Endothelial cell of umbilical vein (primary cell): Measurements from ENCODE around the gene SAT2. TPM values are rescaled to one million over a fixed set of nuclear protein-coding genes. Genes with fewer than 3 reads are reported as not detected.

Source experiments
- BruUV-seq: library from RNA; stranded (reverse); fragments of 400-500 nt; replicated peaks from 2 replicates; lab custom pipeline; 2021; lab: Mats Ljungman, UMichigan
- CTCF ChIA-PET: fragments of 300-600, 350-600 bp; sonication (Branson Sonifier 250); formaldehyde crosslinking; loops from one replicate; lab custom pipeline; 2021; ENCODE audit warnings: antibody characterized with exemption, inconsistent platforms; lab: Charles Lee
- POLR2A ChIA-PET: fragments of 300-600, 350-600 bp; sonication (Branson Sonifier 250); formaldehyde crosslinking; loops from one replicate; lab custom pipeline; 2021; ENCODE audit warnings: antibody characterized with exemption, inconsistent platforms; lab: Charles Lee
- DNase-seq: peaks from one replicate; pipeline ENCODE4 v3.0.0-alpha.2; 2011; ENCODE audit warnings: low read depth, low spot score
- FAIRE-seq: peaks from 2 replicates; lab custom pipeline; 2011; peaks lifted over from hg19 to GRCh38; lab: Jason Lieb, UNC
- H2AFZ ChIP-seq: 2 replicates; pipeline ENCODE4 v1.6.0; 2012; ENCODE audit warnings: low read depth, low read length, control low read depth, inconsistent platforms
- H3K27ac ChIP-seq: 2 replicates; pipeline ENCODE4 v1.5.1; 2011; ENCODE audit warnings: low read depth, mild to moderate bottlenecking, control low read depth, low read length, moderate library complexity; ENCODE audit not compliant: insufficient read depth
- H3K27me3 ChIP-seq, 2 experiments: 2 replicates each; pipeline versions ENCODE4 v1.6.0 to v1.6.1; 2011; ENCODE audit warnings: low read length in 2 of 2, mixed read lengths in 1 of 2; ENCODE audit not compliant: control insufficient read depth in 2 of 2, insufficient read depth in 2 of 2
- H3K36me3 ChIP-seq, 2 experiments: 2 replicates in 1 of 2; 3 replicates in 1 of 2; pipeline ENCODE4 v1.5.1; 2011; ENCODE audit warnings: low read length in 2 of 2, mild to moderate bottlenecking in 1 of 2, moderate library complexity in 1 of 2; ENCODE audit not compliant: control insufficient read depth in 2 of 2, insufficient read depth in 2 of 2; ENCODE audit errors: extremely low read depth in 1 of 2
- H3K4me1 ChIP-seq: 3 replicates; pipeline ENCODE4 v1.5.1; 2011; ENCODE audit warnings: mild to moderate bottlenecking, low read length; ENCODE audit not compliant: control insufficient read depth, insufficient read depth; ENCODE audit errors: extremely low read depth
- H3K4me2 ChIP-seq: 2 replicates; pipeline ENCODE4 v1.6.1; 2011; ENCODE audit warnings: low read length, control low read depth, mixed read lengths; ENCODE audit not compliant: insufficient read depth
- H3K4me3 ChIP-seq, 3 experiments: fragments of 200-600 bp in 1 of 3; sonication (generic), shearing (Covaris generic) in 1 of 3; replicated peaks in 1 of 3; 2 replicates each; pipeline ENCODE4 v1.5.1; 2011 to 2016; ENCODE audit warnings: control low read depth in 3 of 3, low read length in 3 of 3, mild to moderate bottlenecking in 2 of 3, inconsistent platforms in 1 of 3, low read depth in 1 of 3, moderate library complexity in 1 of 3; ENCODE audit not compliant: insufficient read depth in 1 of 3
- H3K79me2 ChIP-seq: 2 replicates; pipeline ENCODE4 v1.6.0; 2012; ENCODE audit warnings: low read length, inconsistent platforms; ENCODE audit not compliant: control insufficient read depth, insufficient read depth
- H3K9ac ChIP-seq: replicated peaks from 2 replicates; pipeline ENCODE3; 2011; ENCODE audit warnings: low read length, control low read depth; ENCODE audit not compliant: insufficient read depth; ENCODE audit errors: extremely low read depth
- H3K9me1 ChIP-seq: replicated peaks from 3 replicates; pipeline ENCODE4 v1.6.0; 2011; ENCODE audit warnings: mild to moderate bottlenecking, low read length; ENCODE audit not compliant: control insufficient read depth, insufficient read depth; ENCODE audit errors: extremely low read depth
- H3K9me3 ChIP-seq: replicated peaks from 2 replicates; pipeline ENCODE4 v1.5.1; 2012; ENCODE audit warnings: low read length, inconsistent platforms; ENCODE audit not compliant: control insufficient read depth, insufficient read depth
- H4K20me1 ChIP-seq: replicated peaks from 2 replicates; pipeline ENCODE3; 2011; ENCODE audit warnings: mild to moderate bottlenecking, low read length; ENCODE audit not compliant: control insufficient read depth, insufficient read depth; ENCODE audit errors: extremely low read depth
- CTCF ChIP-seq, 2 donors: IDR thresholded peaks; 1 replicate in 1 of 2; 2 replicates in 1 of 2; pipeline ENCODE4 v1.5.1; 2011; ENCODE audit warnings: low read length in 2 of 2, mild to moderate bottlenecking in 2 of 2, moderate library complexity in 2 of 2, control low read depth in 1 of 2, inconsistent platforms in 1 of 2, low read depth in 1 of 2; ENCODE audit not compliant: insufficient read depth in 1 of 2; ENCODE audit errors: extremely low read depth in 1 of 2
- EZH2 ChIP-seq: IDR thresholded peaks from 2 replicates; pipeline ENCODE4 v1.6.1; 2012; ENCODE audit warnings: borderline replicate concordance, low read depth, mild to moderate bottlenecking, moderate library complexity, low read length, inconsistent platforms; ENCODE audit not compliant: severe bottlenecking
- FOS ChIP-seq: IDR thresholded peaks from 2 replicates; pipeline ENCODE4 v1.6.1; 2011; ENCODE audit warnings: mild to moderate bottlenecking, low read length, moderate library complexity, borderline replicate concordance; ENCODE audit not compliant: insufficient read depth
- GATA2 ChIP-seq: IDR thresholded peaks from 2 replicates; pipeline ENCODE4 v1.7.0; 2011; ENCODE audit warnings: low read depth, mild to moderate bottlenecking, moderate library complexity, mixed read lengths, low read length; ENCODE audit not compliant: insufficient read length, insufficient read depth
- POLR2A ChIP-seq: IDR thresholded peaks from 2 replicates; pipeline ENCODE4 v1.6.1; 2012; ENCODE audit warnings: low read depth, mild to moderate bottlenecking, control low read depth, low read length
- POLR2AphosphoS5 ChIP-seq: IDR thresholded peaks from 2 replicates; pipeline ENCODE4 v1.6.1; 2012; ENCODE audit warnings: low read depth, mild to moderate bottlenecking, control low read depth, low read length, moderate library complexity; ENCODE audit not compliant: insufficient read depth
- dilution Hi-C: fragments of 300-500 bp; cut with MboI; formaldehyde crosslinking; loops from one replicate; pipeline ENCODE4 v1.15.0; 2019; ENCODE audit warnings: low sequenced_read_pairs; ENCODE audit not compliant: extremely low pct_ligation_motif_present
- intact Hi-C: fragments of 100-400 bp; cut with micrococcal nuclease; formaldehyde crosslinking; loops from one replicate; pipeline ENCODE4 v1.10.0; 2022
- polyA plus RNA-seq, 4 experiments: library from polyadenylated mRNA; depleted of rRNA in 3 of 4; stranded (reverse) in 3 of 4; unstranded in 1 of 4; fragments of >200 nt; gene quantifications; 2 replicates each; pipeline versions ENCODE4 v1.2.1 to v1.2.3, GENCODE V29; 2011 to 2012; ENCODE audit warnings: missing spikeins in 1 of 4
- total RNA-seq: library from RNA; stranded (reverse); gene quantifications from 2 replicates; pipeline ENCODE4 v1.2.3, GENCODE V29; 2021

Gene SAT2
- total and polyA plus RNA-seq, 2 donors (not counting 3 experiments of a cell fraction or from before 2014, with no cell fraction given) = 38.0 to 51.8 TPM

- H2AFZ ChIP-seq = no peak overlapping the region
- no peak overlapping the region for H3K27ac ChIP-seq
- BruUV-seq = no TSS peak
- H3K36me3 ChIP-seq = no peaks in the 10 kb centered on the region
- POLR2A ChIA-PET = no interaction called here
- H3K4me1 ChIP-seq = no peaks in the 10 kb centered on the region
- H3K79me2 ChIP-seq = no peaks in the 10 kb centered on the region
- intact Hi-C loops = no loop called here
- no peak overlapping the region for H3K4me2 ChIP-seq
- H4K20me1 ChIP-seq = no peaks in the 10 kb centered on the region
- FAIRE-seq (no peak), DNase-seq (no peak)
- H3K27me3 ChIP-seq = no peaks in the 10 kb centered on the region
- CTCF ChIA-PET = interaction anchor here (6.6 kb wide), 1 partner anchor 51 kb away, joined by 97 read pairs; the partner anchor contains the start of genes TP53 and WRAP53
- dilution Hi-C loops = no loop called here
- no peak for TF ChIP-seq CTCF (IDR thresholded peaks at IDR 0.05; ENCODE audit: extremely low read depth in 1 of 2, insufficient read depth in 1 of 2, low read depth in 1 of 2, low read length in 2 of 2)
- no peak for TF ChIP-seq FOS
- no peak for TF ChIP-seq EZH2
- TF ChIP-seq POLR2AphosphoS5 = no peak
- no peaks in the 10 kb centered on the region for H3K9me3 ChIP-seq
- H3K9me1 ChIP-seq = no peaks in the 10 kb centered on the region
- no peak overlapping the region for H3K4me3 ChIP-seq
- no peak overlapping the region for H3K9ac ChIP-seq
Measured at GRCh38 chr17:7636163-7636562, 8.5 kb upstream of the SAT2 start.

GRCh38 chr17:7634384-7634783 lies 6.8 kb upstream of the SAT2 start:
- TF ChIP-seq CTCF (IDR thresholded peaks at IDR 0.05; ENCODE audit: extremely low read depth in 1 of 2, insufficient read depth in 1 of 2, low read depth in 1 of 2, low read length in 2 of 2) (peak; percentile 60 to 74), EZH2 (no peak), GATA2 (no peak), POLR2A (no peak)
- Histone ChIP-seq H3K4me2 (no peak overlapping the region), H3K4me3 (no peak overlapping the region), H3K27me3 (no peaks in the 10 kb centered on the region), H2AFZ (no peak overlapping the region), H3K79me2 (no peaks in the 10 kb centered on the region), H3K27ac (no peak overlapping the region), H3K4me1 (no peaks in the 10 kb centered on the region), H4K20me1 (no peaks in the 10 kb centered on the region), H3K9ac (no peak overlapping the region), H3K9me1 (no peaks in the 10 kb centered on the region), H3K9me3 (no peaks in the 10 kb centered on the region), H3K36me3 (no peaks in the 10 kb centered on the region)
- POLR2A ChIA-PET = no interaction called here
- peak; percentile 24 for FAIRE-seq
- intact Hi-C loops (loop anchor here (1.0 kb wide), 2 partner anchors 54 to 83 kb away; partner anchors contain the start of genes DNAH2 and WRAP53), dilution Hi-C loops (no loop called here)
- CTCF ChIA-PET = interaction anchor here (1.3 to 6.6 kb wide), 3 partner anchors 17 to 82 kb away, joined by 4 to 97 read pairs (median 9); partner anchors contain the start of genes ATP1B2, DNAH2, TP53 and WRAP53
- DNase-seq = peak; percentile 51
- no TSS peak for BruUV-seq
